H9 (cell line): ENCODE data around the gene SGCD. TPM values are rescaled to one million over a fixed set of nuclear protein-coding genes. Genes with fewer than 3 reads are reported as not detected.

ENCODE experiments used
- DNase-seq: peaks from one replicate; pipeline ENCODE4 v3.0.0-alpha.2; 2017
- H2AFZ ChIP-seq: one replicate; pipeline ENCODE4 v1.6.1; 2013; ENCODE audit warnings: mild to moderate bottlenecking, low read length, control low read depth, moderate library complexity
- H2AK5ac ChIP-seq: 2 replicates; pipeline ENCODE4 v1.6.1; 2013; ENCODE audit warnings: low read length, control low read depth, mixed read lengths; ENCODE audit not compliant: insufficient read length
- H2BK120ac ChIP-seq: one replicate; pipeline ENCODE4 v1.6.1; 2013; ENCODE audit warnings: low read depth, mild to moderate bottlenecking, low read length, control low read depth, inconsistent platforms; ENCODE audit not compliant: poor library complexity, severe bottlenecking
- H2BK12ac ChIP-seq: 2 replicates; pipeline ENCODE4 v1.6.1; 2013; ENCODE audit warnings: low read length, control low read depth, mixed read lengths, low read depth; ENCODE audit not compliant: insufficient read length
- H2BK15ac ChIP-seq: 2 replicates; pipeline ENCODE4 v1.6.1; 2013; ENCODE audit warnings: low read depth, low read length, control low read depth
- H2BK20ac ChIP-seq: one replicate; pipeline ENCODE4 v1.6.1; 2013; ENCODE audit warnings: low read depth, mild to moderate bottlenecking, low read length, control low read depth, inconsistent platforms; ENCODE audit not compliant: poor library complexity, severe bottlenecking
- H2BK5ac ChIP-seq: 2 replicates; pipeline ENCODE4 v1.6.1; 2013; ENCODE audit warnings: low read length, control low read depth, mixed read lengths; ENCODE audit not compliant: insufficient read length
- H3K14ac ChIP-seq: 2 replicates; pipeline ENCODE4 v1.6.1; 2013; ENCODE audit warnings: low read length, control low read depth; ENCODE audit not compliant: insufficient read depth
- H3K18ac ChIP-seq: 2 replicates; pipeline ENCODE4 v1.6.1; 2013; ENCODE audit warnings: low read depth, mild to moderate bottlenecking, mixed read lengths, low read length, control low read depth; ENCODE audit not compliant: insufficient read length
- H3K23ac ChIP-seq: 2 replicates; pipeline ENCODE4 v1.6.1; 2013; ENCODE audit warnings: low read length, control low read depth, mixed read lengths, low read depth; ENCODE audit not compliant: insufficient read length
- H3K23me2 ChIP-seq: 2 replicates; pipeline ENCODE4 v1.6.1; 2013; ENCODE audit warnings: low read depth, mild to moderate bottlenecking, mixed read lengths, low read length, control low read depth; ENCODE audit not compliant: insufficient read length, poor library complexity, severe bottlenecking
- H3K27ac ChIP-seq: 2 replicates; pipeline ENCODE4 v1.5.1; 2013; ENCODE audit warnings: low read length, control low read depth, mixed read lengths, low read depth; ENCODE audit not compliant: insufficient read length
- H3K27me3 ChIP-seq: 2 replicates; pipeline ENCODE4 v1.6.1; 2013; ENCODE audit warnings: low read length, control low read depth, inconsistent platforms; ENCODE audit not compliant: insufficient read depth
- H3K4ac ChIP-seq: 2 replicates; pipeline ENCODE4 v1.6.1; 2013; ENCODE audit warnings: low read depth, mild to moderate bottlenecking, control low read depth, inconsistent platforms, low read length, moderate library complexity
- H3K4me1 ChIP-seq: 2 replicates; pipeline ENCODE4 v1.6.1; 2013; ENCODE audit warnings: low read length, control low read depth, inconsistent platforms; ENCODE audit not compliant: insufficient read depth
- H3K4me2 ChIP-seq: 2 replicates; pipeline ENCODE4 v1.6.1; 2013; ENCODE audit warnings: low read length, control low read depth, mixed read lengths; ENCODE audit not compliant: insufficient read length, insufficient read depth
- H3K56ac ChIP-seq: 2 replicates; pipeline ENCODE4 v1.6.1; 2013; ENCODE audit warnings: low read depth, mild to moderate bottlenecking, mixed read lengths, low read length, control low read depth; ENCODE audit not compliant: insufficient read length
- H3K79me1 ChIP-seq: 2 replicates; pipeline ENCODE4 v1.6.1; 2013; ENCODE audit warnings: low read depth, mild to moderate bottlenecking, moderate library complexity, low read length, control low read depth, inconsistent platforms; ENCODE audit not compliant: insufficient read depth, poor library complexity, severe bottlenecking
- H3K79me2 ChIP-seq: 2 replicates; pipeline ENCODE4 v1.6.1; 2013; ENCODE audit warnings: low read length, control low read depth, inconsistent platforms; ENCODE audit not compliant: insufficient read depth
- H3K9ac ChIP-seq: 2 replicates; pipeline ENCODE4 v1.6.1; 2013; ENCODE audit warnings: low read length, control low read depth, mixed read lengths; ENCODE audit not compliant: insufficient read length; ENCODE audit errors: extremely low read depth
- H3K9me3 ChIP-seq: one replicate; pipeline ENCODE4 v1.6.1; 2013; ENCODE audit warnings: low read depth, low read length, inconsistent platforms; ENCODE audit not compliant: control insufficient read depth
- H3T11ph ChIP-seq: one replicate; pipeline ENCODE4 v1.6.1; 2013; ENCODE audit warnings: mild to moderate bottlenecking, low read length, control low read depth, inconsistent platforms
- H4K20me1 ChIP-seq: one replicate; pipeline ENCODE4 v1.6.1; 2013; ENCODE audit not compliant: control insufficient read depth, insufficient read length, insufficient read depth
- H4K5ac ChIP-seq: 2 replicates; pipeline ENCODE4 v1.6.1; 2013; ENCODE audit warnings: low read depth, mild to moderate bottlenecking, mixed read lengths, low read length, control low read depth; ENCODE audit not compliant: insufficient read length
- H4K8ac ChIP-seq: replicated peaks from 2 replicates; pipeline ENCODE4 v1.6.1; 2013; ENCODE audit warnings: low read length, control low read depth, mixed read lengths, low read depth; ENCODE audit not compliant: insufficient read length
- H4K91ac ChIP-seq: 2 replicates; pipeline ENCODE4 v1.6.1; 2013; ENCODE audit warnings: low read depth, mild to moderate bottlenecking, moderate library complexity, mixed read lengths, low read length, control low read depth; ENCODE audit not compliant: insufficient read length
- H3K27ac Mint-ChIP-seq, 3 experiments: 2 replicates in 2 of 3; 3 replicates in 1 of 3; pipeline ENCODE4 v1.8.0; 2020 to 2021; ENCODE audit warnings: mixed read lengths in 3 of 3, mild to moderate bottlenecking in 1 of 3, moderate library complexity in 1 of 3
- H3K27me3 Mint-ChIP-seq: 2 replicates; pipeline ENCODE4 v1.8.0; 2021; ENCODE audit warnings: low read depth, mild to moderate bottlenecking, moderate library complexity, mixed read lengths
- H3K36me3 Mint-ChIP-seq, 3 experiments: 2 replicates in 2 of 3; 3 replicates in 1 of 3; pipeline ENCODE4 v1.8.0; 2020 to 2021; ENCODE audit warnings: low read depth in 3 of 3, mixed read lengths in 3 of 3; ENCODE audit not compliant: insufficient read depth in 1 of 3
- H3K4me1 Mint-ChIP-seq, 2 experiments: 2 replicates each; pipeline ENCODE4 v1.8.0; 2020; ENCODE audit warnings: mixed read lengths in 2 of 2
- H3K4me3 Mint-ChIP-seq, 2 experiments: 2 replicates in 1 of 2; 3 replicates in 1 of 2; pipeline ENCODE4 v1.8.0; 2020 to 2021; ENCODE audit warnings: mild to moderate bottlenecking in 2 of 2, mixed read lengths in 2 of 2, moderate library complexity in 1 of 2
- H3K9me3 Mint-ChIP-seq, 2 experiments: 2 replicates in 1 of 2; 3 replicates in 1 of 2; pipeline ENCODE4 v1.8.0; 2020; ENCODE audit warnings: mild to moderate bottlenecking in 2 of 2, mixed read lengths in 2 of 2, moderate library complexity in 1 of 2
- WGBS: extraction: QIAGEN DNeasy Blood & Tissue Kit; methylation state at CpG from one replicate; pipeline ENCODE4 v1.1.7; 2013; ENCODE audit warnings: missing lambda C conversion rate, low lambda C conversion rate, mixed read lengths; ENCODE audit not compliant: insufficient read length; ENCODE audit errors: extremely low coverage; 5-methylcytosine and 5-hydroxymethylcytosine counted together
- total RNA-seq: library from RNA; stranded (reverse); gene quantifications from 2 replicates; pipeline ENCODE4 v1.2.1, GENCODE V29; 2021
- TF ChIP-seq, protein P1 (sequence below): fragments of 200-600 bp; sonication (generic); conservative IDR thresholded peaks from 3 replicates; pipeline ENCODE4 v1.8.0; 2021; ENCODE audit warnings: antibody characterized with exemption, mild to moderate bottlenecking

The SGCD gene
- total RNA-seq, 1 experiment from 2014 or later: 0.11 TPM

DNA sequence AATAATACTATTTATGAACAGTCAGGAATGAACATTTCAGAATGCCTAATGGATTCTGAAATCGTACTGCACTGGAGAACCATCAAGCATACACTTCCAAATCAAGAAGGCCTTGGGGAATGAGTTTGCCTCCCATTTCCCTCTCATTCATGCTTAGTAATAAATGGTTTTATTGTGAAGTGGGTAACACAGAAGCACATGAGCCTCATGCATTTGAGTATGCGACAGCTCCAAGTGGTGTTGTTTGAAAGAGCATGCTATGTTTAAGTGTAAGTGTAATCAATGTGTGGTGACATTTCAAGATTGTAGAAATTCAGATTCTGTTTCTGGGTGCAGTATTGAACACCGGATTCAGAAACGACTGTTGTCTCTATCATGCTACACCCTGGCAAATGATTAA lies 60.0 kb downstream of the SGCD start:
- H2BK120ac ChIP-seq: no peak overlapping the region
- TF ChIP-seq, protein P1, sequence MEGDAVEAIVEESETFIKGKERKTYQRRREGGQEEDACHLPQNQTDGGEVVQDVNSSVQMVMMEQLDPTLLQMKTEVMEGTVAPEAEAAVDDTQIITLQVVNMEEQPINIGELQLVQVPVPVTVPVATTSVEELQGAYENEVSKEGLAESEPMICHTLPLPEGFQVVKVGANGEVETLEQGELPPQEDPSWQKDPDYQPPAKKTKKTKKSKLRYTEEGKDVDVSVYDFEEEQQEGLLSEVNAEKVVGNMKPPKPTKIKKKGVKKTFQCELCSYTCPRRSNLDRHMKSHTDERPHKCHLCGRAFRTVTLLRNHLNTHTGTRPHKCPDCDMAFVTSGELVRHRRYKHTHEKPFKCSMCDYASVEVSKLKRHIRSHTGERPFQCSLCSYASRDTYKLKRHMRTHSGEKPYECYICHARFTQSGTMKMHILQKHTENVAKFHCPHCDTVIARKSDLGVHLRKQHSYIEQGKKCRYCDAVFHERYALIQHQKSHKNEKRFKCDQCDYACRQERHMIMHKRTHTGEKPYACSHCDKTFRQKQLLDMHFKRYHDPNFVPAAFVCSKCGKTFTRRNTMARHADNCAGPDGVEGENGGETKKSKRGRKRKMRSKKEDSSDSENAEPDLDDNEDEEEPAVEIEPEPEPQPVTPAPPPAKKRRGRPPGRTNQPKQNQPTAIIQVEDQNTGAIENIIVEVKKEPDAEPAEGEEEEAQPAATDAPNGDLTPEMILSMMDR: no peak
- H3K36me3 Mint-ChIP-seq: no peaks in the 10 kb centered on the region
- H3K9me3 Mint-ChIP-seq: no peaks in the 10 kb centered on the region
- H2AK5ac ChIP-seq: no peak overlapping the region
- no peaks in the 10 kb centered on the region for H3K9me3 ChIP-seq
- H4K20me1 ChIP-seq: no peaks in the 10 kb centered on the region
- no peaks in the 10 kb centered on the region for H3K27me3 Mint-ChIP-seq
- DNase-seq: no peak
- H4K8ac ChIP-seq: no peak overlapping the region
- no peak overlapping the region for H4K91ac ChIP-seq
- no peaks in the 10 kb centered on the region for H3K79me2 ChIP-seq
- no peak overlapping the region for H3K9ac ChIP-seq
- H3K23me2 ChIP-seq: no peaks in the 10 kb centered on the region
- no peaks in the 10 kb centered on the region for H3K79me1 ChIP-seq
- no CpG with 5 or more reads among the region's 4 CpGs for WGBS
- no peaks in the 10 kb centered on the region for H3K4me1 ChIP-seq
- no peak overlapping the region for H3K4me3 Mint-ChIP-seq
- H2BK20ac ChIP-seq: no peak overlapping the region
- no peak overlapping the region for H3K4ac ChIP-seq
- no peak overlapping the region for H3K14ac ChIP-seq
- no peaks in the 10 kb centered on the region for H3K27me3 ChIP-seq
- H3K27ac ChIP-seq: no peak overlapping the region
- H2BK5ac ChIP-seq: no peak overlapping the region
- no peak overlapping the region for H3K27ac Mint-ChIP-seq
- H3K56ac ChIP-seq: no peak overlapping the region
- H3K18ac ChIP-seq: no peak overlapping the region
- H3K4me2 ChIP-seq: no peak overlapping the region
- no peak overlapping the region for H3T11ph ChIP-seq
- no peak overlapping the region for H2BK12ac ChIP-seq
- no peak overlapping the region for H2BK15ac ChIP-seq
- no peaks in the 10 kb centered on the region for H3K4me1 Mint-ChIP-seq
- no peak overlapping the region for H3K23ac ChIP-seq
- H4K5ac ChIP-seq: no peak overlapping the region
- no peak overlapping the region for H2AFZ ChIP-seq
